ENCODE measurements around the gene SUSD4.

DNA sequence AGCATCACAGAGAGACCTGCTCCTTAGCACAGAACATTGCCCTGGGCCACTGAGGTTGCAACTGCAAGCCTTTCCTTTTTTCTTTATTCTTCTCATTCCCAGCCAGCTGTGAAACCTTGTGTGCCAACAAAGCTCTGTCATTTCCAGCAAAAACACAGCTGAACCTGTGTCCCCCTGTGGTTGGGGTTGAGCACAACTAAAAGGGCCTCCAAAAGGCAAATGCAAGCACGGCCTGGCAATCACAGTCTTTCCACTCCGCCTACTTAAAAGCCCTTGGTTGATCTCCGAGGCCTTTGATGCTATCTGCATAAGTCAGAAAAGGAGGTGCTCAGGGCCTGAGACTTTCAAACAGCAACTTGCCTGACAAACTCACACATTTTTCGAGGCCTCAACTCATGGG lies 32.7 kb downstream of the SUSD4 start:
- no peak for TF ChIP-seq EZH2 (IDR thresholded peaks at IDR 0.05; ENCODE audit: borderline replicate concordance, low read length)
- TF ChIP-seq, protein P1, sequence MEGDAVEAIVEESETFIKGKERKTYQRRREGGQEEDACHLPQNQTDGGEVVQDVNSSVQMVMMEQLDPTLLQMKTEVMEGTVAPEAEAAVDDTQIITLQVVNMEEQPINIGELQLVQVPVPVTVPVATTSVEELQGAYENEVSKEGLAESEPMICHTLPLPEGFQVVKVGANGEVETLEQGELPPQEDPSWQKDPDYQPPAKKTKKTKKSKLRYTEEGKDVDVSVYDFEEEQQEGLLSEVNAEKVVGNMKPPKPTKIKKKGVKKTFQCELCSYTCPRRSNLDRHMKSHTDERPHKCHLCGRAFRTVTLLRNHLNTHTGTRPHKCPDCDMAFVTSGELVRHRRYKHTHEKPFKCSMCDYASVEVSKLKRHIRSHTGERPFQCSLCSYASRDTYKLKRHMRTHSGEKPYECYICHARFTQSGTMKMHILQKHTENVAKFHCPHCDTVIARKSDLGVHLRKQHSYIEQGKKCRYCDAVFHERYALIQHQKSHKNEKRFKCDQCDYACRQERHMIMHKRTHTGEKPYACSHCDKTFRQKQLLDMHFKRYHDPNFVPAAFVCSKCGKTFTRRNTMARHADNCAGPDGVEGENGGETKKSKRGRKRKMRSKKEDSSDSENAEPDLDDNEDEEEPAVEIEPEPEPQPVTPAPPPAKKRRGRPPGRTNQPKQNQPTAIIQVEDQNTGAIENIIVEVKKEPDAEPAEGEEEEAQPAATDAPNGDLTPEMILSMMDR (conservative IDR thresholded peaks at IDR 0.05 in 1 of 2, IDR thresholded peaks at IDR 0.05 in 1 of 2; ENCODE audit: extremely low read depth in 1 of 2, insufficient read depth in 1 of 2, low read depth in 1 of 2, low read length in 2 of 2), result no peak
